Stimulated activated CD8-positive, alpha-beta memory T cell treated with anti-CD3 and anti-CD28 coated beads, Interleukin-4, amount 100 ng/mL, for 48 hours (primary cell): ENCODE data around the gene TPPP2.

Experiments used
- DNase-seq: peaks from one replicate; pipeline ENCODE4 v3.0.0-alpha.2; 2020

TPPP2 gene

DNA sequence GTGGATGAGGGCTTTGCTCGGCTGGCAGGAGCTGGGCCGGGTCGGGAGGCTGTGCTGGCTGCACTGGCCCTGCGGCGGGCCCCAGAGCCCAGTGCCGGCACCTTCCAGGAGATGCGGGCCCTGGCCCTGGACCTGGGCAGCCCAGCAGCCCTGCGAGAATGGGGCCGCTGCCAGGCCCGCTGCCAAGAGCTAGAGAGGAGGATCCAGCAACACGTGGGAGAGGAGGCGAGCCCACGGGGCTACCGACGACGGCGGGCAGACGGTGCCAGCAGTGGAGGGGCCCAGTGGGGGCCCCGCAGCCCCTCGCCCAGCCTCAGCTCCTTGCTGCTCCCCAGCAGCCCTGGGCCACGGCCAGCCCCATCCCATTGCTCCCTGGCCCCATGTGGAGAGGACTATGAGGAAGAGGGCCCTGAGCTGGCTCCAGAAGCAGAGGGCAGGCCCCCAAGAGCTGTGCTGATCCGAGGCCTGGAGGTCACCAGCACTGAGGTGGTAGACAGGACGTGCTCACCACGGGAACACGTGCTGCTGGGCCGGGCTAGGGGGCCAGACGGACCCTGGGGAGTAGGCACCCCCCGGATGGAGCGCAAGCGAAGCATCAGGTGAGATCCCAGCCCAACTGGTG lies 51.6 kb downstream of the TPPP2 start:
- DNase-seq: no peak
